Coronary artery (tissue), 2 donors: ENCODE measurements around the gene ZNF384.
A peak's percentile ranks its signal among the peaks of the same experiment; 100 is the strongest.

ENCODE experiments used
- DNase-seq: peaks from one replicate; pipeline ENCODE4 v3.0.0-alpha.2; 2017; ENCODE audit warnings: low spot score
- H3K27ac ChIP-seq, 2 donors: fragments of 200-600 bp; sonication (generic); one replicate each; pipeline ENCODE4 v1.5.1; 2016 to 2019
- H3K4me3 ChIP-seq: fragments of 200-600 bp; sonication (generic); 2 replicates; pipeline ENCODE4 v1.5.1; 2016; ENCODE audit warnings: mild to moderate bottlenecking, moderate library complexity
- TF ChIP-seq, protein P1 (sequence below): fragments of 200-600 bp; sonication (generic); IDR thresholded peaks from one replicate; pipeline ENCODE4 v1.5.1; 2019; ENCODE audit warnings: antibody characterized with exemption

ZNF384 gene

GRCh38 chr12:6620137-6620884, 68.9 kb downstream of the ZNF384 start:
- H3K4me3 ChIP-seq = peak overlapping the region; percentile 61
- no peak for DNase-seq
- TF ChIP-seq, protein P1, sequence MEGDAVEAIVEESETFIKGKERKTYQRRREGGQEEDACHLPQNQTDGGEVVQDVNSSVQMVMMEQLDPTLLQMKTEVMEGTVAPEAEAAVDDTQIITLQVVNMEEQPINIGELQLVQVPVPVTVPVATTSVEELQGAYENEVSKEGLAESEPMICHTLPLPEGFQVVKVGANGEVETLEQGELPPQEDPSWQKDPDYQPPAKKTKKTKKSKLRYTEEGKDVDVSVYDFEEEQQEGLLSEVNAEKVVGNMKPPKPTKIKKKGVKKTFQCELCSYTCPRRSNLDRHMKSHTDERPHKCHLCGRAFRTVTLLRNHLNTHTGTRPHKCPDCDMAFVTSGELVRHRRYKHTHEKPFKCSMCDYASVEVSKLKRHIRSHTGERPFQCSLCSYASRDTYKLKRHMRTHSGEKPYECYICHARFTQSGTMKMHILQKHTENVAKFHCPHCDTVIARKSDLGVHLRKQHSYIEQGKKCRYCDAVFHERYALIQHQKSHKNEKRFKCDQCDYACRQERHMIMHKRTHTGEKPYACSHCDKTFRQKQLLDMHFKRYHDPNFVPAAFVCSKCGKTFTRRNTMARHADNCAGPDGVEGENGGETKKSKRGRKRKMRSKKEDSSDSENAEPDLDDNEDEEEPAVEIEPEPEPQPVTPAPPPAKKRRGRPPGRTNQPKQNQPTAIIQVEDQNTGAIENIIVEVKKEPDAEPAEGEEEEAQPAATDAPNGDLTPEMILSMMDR = no peak
- H3K27ac ChIP-seq = no peak overlapping the region

GRCh38 chr12:6618483-6619225, 70.5 kb downstream of the ZNF384 start:
- Histone ChIP-seq H3K4me3 (no peak overlapping the region), H3K27ac (no peak overlapping the region)
- TF ChIP-seq, protein P1 = no peak
- DNase-seq = no peak
